ENCODE results near the gene STAG3.

The STAG3 gene

GRCh38 chr7:100166317-100166940 lies 11.3 kb upstream of the STAG3 start:
- H3K27me3 ChIP-seq (replicated peaks; ENCODE audit: control insufficient read depth, insufficient read depth, low read length, poor library complexity, severe bottlenecking): no peaks in the 10 kb centered on the region
- peak overlapping the region; percentile 35 for H3K27ac ChIP-seq (ENCODE audit: insufficient read depth, low read length, poor library complexity, severe bottlenecking)
- no peak overlapping the region for H3K4me3 ChIP-seq (ENCODE audit: insufficient read depth, low read depth, low read length, poor library complexity, severe bottlenecking)
- H3K4me1 ChIP-seq (ENCODE audit: control insufficient read depth, insufficient read depth, low read length, poor library complexity, severe bottlenecking): peaks cover 56% of the 10 kb centered on the region
- no peaks in the 10 kb centered on the region for H3K36me3 ChIP-seq (ENCODE audit: control insufficient read depth, insufficient read depth, low read length)
- no peaks in the 10 kb centered on the region for H3K9me3 ChIP-seq (ENCODE audit: control insufficient read depth, low read length)
- no peak for DNase-seq

GRCh38 chr7:100166970-100167911 lies 10.5 kb upstream of the STAG3 start:
- no peaks in the 10 kb centered on the region for H3K27me3 ChIP-seq (replicated peaks; ENCODE audit: control insufficient read depth, insufficient read depth, low read length, poor library complexity, severe bottlenecking)
- H3K27ac ChIP-seq (ENCODE audit: insufficient read depth, low read length, poor library complexity, severe bottlenecking): peak overlapping the region; percentile 50
- no peaks in the 10 kb centered on the region for H3K9me3 ChIP-seq (ENCODE audit: control insufficient read depth, low read length)
- no peaks in the 10 kb centered on the region for H3K36me3 ChIP-seq (ENCODE audit: control insufficient read depth, insufficient read depth, low read length)
- peak overlapping the region; percentile 53 for H3K4me3 ChIP-seq (ENCODE audit: insufficient read depth, low read depth, low read length, poor library complexity, severe bottlenecking)
- peaks cover 56% of the 10 kb centered on the region for H3K4me1 ChIP-seq (ENCODE audit: control insufficient read depth, insufficient read depth, low read length, poor library complexity, severe bottlenecking)
- DNase-seq: no peak

- DNase-seq: no peak
- no peaks in the 10 kb centered on the region for H3K9me3 ChIP-seq (ENCODE audit: control insufficient read depth, low read length)
- no peaks in the 10 kb centered on the region for H3K36me3 ChIP-seq (ENCODE audit: control insufficient read depth, insufficient read depth, low read length)
- peak overlapping the region; percentile 50 for H3K27ac ChIP-seq (ENCODE audit: insufficient read depth, low read length, poor library complexity, severe bottlenecking)
- H3K4me3 ChIP-seq (ENCODE audit: insufficient read depth, low read depth, low read length, poor library complexity, severe bottlenecking): peak overlapping the region; percentile 53
- no peaks in the 10 kb centered on the region for H3K27me3 ChIP-seq (replicated peaks; ENCODE audit: control insufficient read depth, insufficient read depth, low read length, poor library complexity, severe bottlenecking)
- H3K4me1 ChIP-seq (ENCODE audit: control insufficient read depth, insufficient read depth, low read length, poor library complexity, severe bottlenecking): peaks cover 55% of the 10 kb centered on the region
Observed at GRCh38 chr7:100167912-100168323, 9.8 kb upstream of the STAG3 start.

- no peaks in the 10 kb centered on the region for H3K9me3 ChIP-seq (ENCODE audit: control insufficient read depth, low read length)
- no peaks in the 10 kb centered on the region for H3K36me3 ChIP-seq (ENCODE audit: control insufficient read depth, insufficient read depth, low read length)
- H3K27ac ChIP-seq (ENCODE audit: insufficient read depth, low read length, poor library complexity, severe bottlenecking): no peak overlapping the region
- H3K27me3 ChIP-seq (replicated peaks; ENCODE audit: control insufficient read depth, insufficient read depth, low read length, poor library complexity, severe bottlenecking): no peaks in the 10 kb centered on the region
- H3K4me3 ChIP-seq (ENCODE audit: insufficient read depth, low read depth, low read length, poor library complexity, severe bottlenecking): no peak overlapping the region
- no peak for DNase-seq
- H3K4me1 ChIP-seq (ENCODE audit: control insufficient read depth, insufficient read depth, low read length, poor library complexity, severe bottlenecking): peaks cover 41% of the 10 kb centered on the region
Observed at GRCh38 chr7:100169147-100169850, 8.4 kb upstream of the STAG3 start.

- H3K27me3 ChIP-seq (replicated peaks; ENCODE audit: control insufficient read depth, insufficient read depth, low read length, poor library complexity, severe bottlenecking): no peaks in the 10 kb centered on the region
- H3K4me1 ChIP-seq (ENCODE audit: control insufficient read depth, insufficient read depth, low read length, poor library complexity, severe bottlenecking): peaks cover 41% of the 10 kb centered on the region
Observed at GRCh38 chr7:100170101-100170897, 7.4 kb upstream of the STAG3 start.

GRCh38 chr7:100171087-100171681 lies 6.5 kb upstream of the STAG3 start:
- Histone ChIP-seq H3K4me3 (ENCODE audit: insufficient read depth, low read depth, low read length, poor library complexity, severe bottlenecking) (peak overlapping the region; percentile 52), H3K27me3 (replicated peaks; ENCODE audit: control insufficient read depth, insufficient read depth, low read length, poor library complexity, severe bottlenecking) (no peaks in the 10 kb centered on the region), H3K36me3 (ENCODE audit: control insufficient read depth, insufficient read depth, low read length) (no peaks in the 10 kb centered on the region), H3K9me3 (ENCODE audit: control insufficient read depth, low read length) (no peaks in the 10 kb centered on the region), H3K27ac (ENCODE audit: insufficient read depth, low read length, poor library complexity, severe bottlenecking) (no peak overlapping the region), H3K4me1 (ENCODE audit: control insufficient read depth, insufficient read depth, low read length, poor library complexity, severe bottlenecking) (peaks cover 37% of the 10 kb centered on the region)
- DNase-seq: peak; percentile 18 to 37 (median 30)

More at GRCh38 chr7:100170101-100170897, 7.4 kb upstream of the STAG3 start:
- no peak for DNase-seq
- no peaks in the 10 kb centered on the region for H3K9me3 ChIP-seq (ENCODE audit: control insufficient read depth, low read length)
- peak overlapping the region; percentile 11 for H3K27ac ChIP-seq (ENCODE audit: insufficient read depth, low read length, poor library complexity, severe bottlenecking)
- no peak overlapping the region for H3K4me3 ChIP-seq (ENCODE audit: insufficient read depth, low read depth, low read length, poor library complexity, severe bottlenecking)
- no peaks in the 10 kb centered on the region for H3K36me3 ChIP-seq (ENCODE audit: control insufficient read depth, insufficient read depth, low read length)

- DNase-seq: peak in 1 of 3 donors; percentile 13
- H3K4me3 ChIP-seq (ENCODE audit: insufficient read depth, low read depth, low read length, poor library complexity, severe bottlenecking): peak overlapping the region; percentile 37
- H3K27me3 ChIP-seq (replicated peaks; ENCODE audit: control insufficient read depth, insufficient read depth, low read length, poor library complexity, severe bottlenecking): no peaks in the 10 kb centered on the region
- H3K27ac ChIP-seq (ENCODE audit: insufficient read depth, low read length, poor library complexity, severe bottlenecking): no peak overlapping the region
- no peaks in the 10 kb centered on the region for H3K36me3 ChIP-seq (ENCODE audit: control insufficient read depth, insufficient read depth, low read length)
- no peaks in the 10 kb centered on the region for H3K9me3 ChIP-seq (ENCODE audit: control insufficient read depth, low read length)
- peaks cover 31% of the 10 kb centered on the region for H3K4me1 ChIP-seq (ENCODE audit: control insufficient read depth, insufficient read depth, low read length, poor library complexity, severe bottlenecking)
Observed at GRCh38 chr7:100171840-100172239, 5.9 kb upstream of the STAG3 start.

- Histone ChIP-seq H3K9me3 (ENCODE audit: control insufficient read depth, low read length) (no peaks in the 10 kb centered on the region), H3K4me1 (ENCODE audit: control insufficient read depth, insufficient read depth, low read length, poor library complexity, severe bottlenecking) (peaks cover 19% of the 10 kb centered on the region), H3K27ac (ENCODE audit: insufficient read depth, low read length, poor library complexity, severe bottlenecking) (no peak overlapping the region), H3K4me3 (ENCODE audit: insufficient read depth, low read depth, low read length, poor library complexity, severe bottlenecking) (no peak overlapping the region), H3K27me3 (replicated peaks; ENCODE audit: control insufficient read depth, insufficient read depth, low read length, poor library complexity, severe bottlenecking) (no peaks in the 10 kb centered on the region), H3K36me3 (ENCODE audit: control insufficient read depth, insufficient read depth, low read length) (no peaks in the 10 kb centered on the region)
- no peak for DNase-seq
Observed at GRCh38 chr7:100173806-100174495, 3.8 kb upstream of the STAG3 start.

GRCh38 chr7:100174582-100174981 lies 3.1 kb upstream of the STAG3 start:
- Histone ChIP-seq H3K36me3 (ENCODE audit: control insufficient read depth, insufficient read depth, low read length) (no peaks in the 10 kb centered on the region), H3K4me3 (ENCODE audit: insufficient read depth, low read depth, low read length, poor library complexity, severe bottlenecking) (no peak overlapping the region), H3K27ac (ENCODE audit: insufficient read depth, low read length, poor library complexity, severe bottlenecking) (no peak overlapping the region), H3K9me3 (ENCODE audit: control insufficient read depth, low read length) (no peaks in the 10 kb centered on the region), H3K27me3 (replicated peaks; ENCODE audit: control insufficient read depth, insufficient read depth, low read length, poor library complexity, severe bottlenecking) (no peaks in the 10 kb centered on the region), H3K4me1 (ENCODE audit: control insufficient read depth, insufficient read depth, low read length, poor library complexity, severe bottlenecking) (peaks cover 16% of the 10 kb centered on the region)
- DNase-seq: no peak

Measured in effector memory CD4-positive, alpha-beta T cell (primary cell).